ENCODE measurements around the gene ASF1B. TPM values are rescaled to one million over a fixed set of nuclear protein-coding genes. Genes with fewer than 3 reads are reported as not detected.
A peak's percentile ranks its signal among the peaks of the same experiment; 100 is the strongest.

The ASF1B gene
- total RNA-seq, 1 experiment from 2014 or later, result 63.3 TPM

GRCh38 chr19:14119644-14120496 lies 16.5 kb downstream of the ASF1B start:
- Histone ChIP-seq H3K27me3 (no peaks in the 10 kb centered on the region), H3K36me3 (peaks cover 14% of the 10 kb centered on the region), H3K4me3 (no peak overlapping the region), H3K9me3 (no peaks in the 10 kb centered on the region)
- no peak for DNase-seq

GRCh38 chr19:14119146-14119545 lies 17.2 kb downstream of the ASF1B start:
- no peak for DNase-seq
- no peaks in the 10 kb centered on the region for H3K9me3 ChIP-seq
- no peak overlapping the region for H3K4me3 ChIP-seq
- H3K36me3 ChIP-seq, result peaks cover 9% of the 10 kb centered on the region
- no peaks in the 10 kb centered on the region for H3K27me3 ChIP-seq

- Histone ChIP-seq H3K27me3 (no peaks in the 10 kb centered on the region), H3K9me3 (no peaks in the 10 kb centered on the region), H3K4me3 (peak overlapping the region; percentile 47), H3K36me3 (peaks cover 6% of the 10 kb centered on the region)
- peak; percentile 41 for DNase-seq
These were observed 18.0 kb downstream of the ASF1B start for GRCh38 chr19:14118165-14119051.

- Histone ChIP-seq H3K4me3 (peak within 1 kb of the TSS; percentile 77), H3K9me3 (no peaks in the 10 kb centered on the region), H3K36me3 (peaks cover 6% of the 10 kb centered on the region), H3K27me3 (no peaks in the 10 kb centered on the region)
- DNase-seq, result peak; percentile 100
These were observed 18.7 kb downstream of the ASF1B start, which contains the start of gene PRKACA for GRCh38 chr19:14117668-14118164. Gene PRKACA (minus strand): TSS chr19:14117762. CDS start chr19:14117547, 215 bp downstream.

- H3K9me3 ChIP-seq, result no peaks in the 10 kb centered on the region
- H3K36me3 ChIP-seq, result peaks cover 6% of the 10 kb centered on the region
- H3K27me3 ChIP-seq, result no peaks in the 10 kb centered on the region
- no peak for DNase-seq
- peak overlapping the region; percentile 77 for H3K4me3 ChIP-seq
These were observed 19.3 kb downstream of the ASF1B start for GRCh38 chr19:14116918-14117578.

- DNase-seq, result no peak
- Histone ChIP-seq H3K4me3 (peak overlapping the region; percentile 77), H3K9me3 (no peaks in the 10 kb centered on the region), H3K27me3 (no peaks in the 10 kb centered on the region), H3K36me3 (peaks cover 6% of the 10 kb centered on the region)
These were observed 19.9 kb downstream of the ASF1B start for GRCh38 chr19:14116525-14116917.

GRCh38 chr19:14115756-14116155 lies 20.6 kb downstream of the ASF1B start:
- DNase-seq, result no peak
- Histone ChIP-seq H3K9me3 (no peaks in the 10 kb centered on the region), H3K27me3 (no peaks in the 10 kb centered on the region), H3K36me3 (peaks cover 6% of the 10 kb centered on the region), H3K4me3 (no peak overlapping the region; the same call in 1 of the 2 replicates)

- H3K27me3 ChIP-seq, result no peaks in the 10 kb centered on the region
- H3K36me3 ChIP-seq, result peaks cover 4% of the 10 kb centered on the region
- peak; percentile 49 for DNase-seq
- no peak overlapping the region for H3K4me3 ChIP-seq
- H3K9me3 ChIP-seq, result no peaks in the 10 kb centered on the region
These were observed 21.5 kb downstream of the ASF1B start for GRCh38 chr19:14114854-14115253.

- no peak for DNase-seq
- Histone ChIP-seq H3K9me3 (no peaks in the 10 kb centered on the region), H3K36me3 (peaks cover under 1% of the 10 kb centered on the region), H3K27me3 (no peaks in the 10 kb centered on the region), H3K4me3 (no peak overlapping the region)
These were observed 21.9 kb downstream of the ASF1B start for GRCh38 chr19:14114439-14114838.

- H3K9me3 ChIP-seq, result no peaks in the 10 kb centered on the region
- peak; percentile 29 for DNase-seq
- no peak overlapping the region for H3K4me3 ChIP-seq
- no peaks in the 10 kb centered on the region for H3K27me3 ChIP-seq
- H3K36me3 ChIP-seq, result no peaks in the 10 kb centered on the region; the same call in none of the 2 replicates
These were observed 22.5 kb downstream of the ASF1B start for GRCh38 chr19:14113762-14114414.

GRCh38 chr19:14112809-14113385 lies 23.5 kb downstream of the ASF1B start:
- Histone ChIP-seq H3K4me3 (no peak overlapping the region), H3K27me3 (no peaks in the 10 kb centered on the region), H3K36me3 (peaks cover 5% of the 10 kb centered on the region), H3K9me3 (no peaks in the 10 kb centered on the region)
- no peak for DNase-seq

GRCh38 chr19:14112051-14112808 lies 24.2 kb downstream of the ASF1B start:
- Histone ChIP-seq H3K36me3 (peaks cover 12% of the 10 kb centered on the region), H3K9me3 (no peaks in the 10 kb centered on the region), H3K4me3 (no peak overlapping the region), H3K27me3 (no peaks in the 10 kb centered on the region)
- no peak for DNase-seq

GRCh38 chr19:14111486-14111885 lies 24.9 kb downstream of the ASF1B start:
- Histone ChIP-seq H3K9me3 (no peaks in the 10 kb centered on the region), H3K27me3 (no peaks in the 10 kb centered on the region), H3K36me3 (peaks cover 16% of the 10 kb centered on the region), H3K4me3 (no peak overlapping the region)
- no peak for DNase-seq

GRCh38 chr19:14110650-14111049 lies 25.7 kb downstream of the ASF1B start:
- H3K9me3 ChIP-seq, result no peaks in the 10 kb centered on the region
- no peak for DNase-seq

More at GRCh38 chr19:14110650-14111049, 25.7 kb downstream of the ASF1B start:
- Histone ChIP-seq H3K4me3 (no peak overlapping the region), H3K36me3 (peaks cover 22% of the 10 kb centered on the region), H3K27me3 (no peaks in the 10 kb centered on the region)

Measured in MG63 (cell line).